ENCODE measurements around the gene NEDD4.
A peak's percentile ranks its signal among the peaks of the same experiment; 100 is the strongest.

Gene NEDD4

GRCh38 chr15:55816017-55816416 is 177.4 kb downstream of the NEDD4 start:
- no peak overlapping the region for H2AFZ ChIP-seq (ENCODE audit: insufficient read depth, low read length, poor library complexity)
- H3K4ac ChIP-seq (ENCODE audit: low read depth, low read length) = no peak overlapping the region
- no peak overlapping the region for H3K4me2 ChIP-seq (ENCODE audit: low read length)
- H4K91ac ChIP-seq (ENCODE audit: low read depth, low read length) = no peak overlapping the region
- no peak overlapping the region for H3K9ac ChIP-seq (ENCODE audit: low read length)
- no peak overlapping the region for H2BK12ac ChIP-seq (ENCODE audit: low read length)
- no peaks in the 10 kb centered on the region for H3K79me1 ChIP-seq (ENCODE audit: low read length)
- H3K4me3 ChIP-seq (ENCODE audit: low read depth, low read length) = no peak overlapping the region
- no peak overlapping the region for H2BK5ac ChIP-seq (ENCODE audit: low read depth, low read length, poor library complexity)
- no peak overlapping the region for H3K27ac ChIP-seq (ENCODE audit: low read depth, low read length)
- no peak overlapping the region for H4K12ac ChIP-seq (ENCODE audit: low read depth, low read length)
- H3K9me3 ChIP-seq (ENCODE audit: insufficient read depth, low read depth, low read length) = no peaks in the 10 kb centered on the region
- no peak overlapping the region for H2BK120ac ChIP-seq (ENCODE audit: insufficient read depth, low read length, poor library complexity)
- H3K79me2 ChIP-seq (ENCODE audit: control insufficient read depth, insufficient read depth, low read length, poor library complexity) = no peaks in the 10 kb centered on the region
- DNase-seq = no peak
- no peak overlapping the region for H3K23ac ChIP-seq (ENCODE audit: low read length)
- H3K18ac ChIP-seq (ENCODE audit: low read length) = no peak overlapping the region
- H3K36me3 ChIP-seq (ENCODE audit: control insufficient read depth in 1 of 2, insufficient read depth in 2 of 2, low read length in 2 of 2) = no peaks in the 10 kb centered on the region
- H3K4me1 ChIP-seq (ENCODE audit: control insufficient read depth in 1 of 2, insufficient read depth in 2 of 2, low read length in 2 of 2) = no peaks in the 10 kb centered on the region
- no peak overlapping the region for H4K8ac ChIP-seq (ENCODE audit: low read depth, low read length)
- H3K27me3 ChIP-seq (ENCODE audit: insufficient read depth, low read length) = no peaks in the 10 kb centered on the region
- H3K14ac ChIP-seq (ENCODE audit: low read length) = no peak overlapping the region
- no peak overlapping the region for H2AK5ac ChIP-seq (ENCODE audit: low read length)

- no peaks in the 10 kb centered on the region for H3K36me3 ChIP-seq (ENCODE audit: control insufficient read depth in 1 of 2, insufficient read depth in 2 of 2, low read length in 2 of 2)
- H2BK120ac ChIP-seq (ENCODE audit: insufficient read depth, low read length, poor library complexity) = no peak overlapping the region
- no peak overlapping the region for H4K8ac ChIP-seq (ENCODE audit: low read depth, low read length)
- DNase-seq = no peak
- H3K23ac ChIP-seq (ENCODE audit: low read length) = no peak overlapping the region
- H4K12ac ChIP-seq (ENCODE audit: low read depth, low read length) = no peak overlapping the region
- H3K9me3 ChIP-seq (ENCODE audit: insufficient read depth, low read depth, low read length) = no peaks in the 10 kb centered on the region
- no peak overlapping the region for H3K9ac ChIP-seq (ENCODE audit: low read length)
- peak overlapping the region; percentile 1 for H3K4me3 ChIP-seq (ENCODE audit: low read depth, low read length)
- H3K4ac ChIP-seq (ENCODE audit: low read depth, low read length) = no peak overlapping the region
- no peak overlapping the region for H3K14ac ChIP-seq (ENCODE audit: low read length)
- H3K27ac ChIP-seq (ENCODE audit: low read depth, low read length) = no peak overlapping the region
- H3K4me2 ChIP-seq (ENCODE audit: low read length) = no peak overlapping the region
- H3K79me2 ChIP-seq (ENCODE audit: control insufficient read depth, insufficient read depth, low read length, poor library complexity) = no peaks in the 10 kb centered on the region
- H3K18ac ChIP-seq (ENCODE audit: low read length) = no peak overlapping the region
- no peak overlapping the region for H4K91ac ChIP-seq (ENCODE audit: low read depth, low read length)
- H2AFZ ChIP-seq (ENCODE audit: insufficient read depth, low read length, poor library complexity) = no peak overlapping the region
- H2BK5ac ChIP-seq (ENCODE audit: low read depth, low read length, poor library complexity) = no peak overlapping the region
- H2BK12ac ChIP-seq (ENCODE audit: low read length) = no peak overlapping the region
- H2AK5ac ChIP-seq (ENCODE audit: low read length) = no peak overlapping the region
- peaks cover 9 to 11% of the 10 kb centered on the region in 2 experiments for H3K4me1 ChIP-seq (ENCODE audit: control insufficient read depth in 1 of 2, insufficient read depth in 2 of 2, low read length in 2 of 2)
- H3K79me1 ChIP-seq (ENCODE audit: low read length) = peaks cover 8% of the 10 kb centered on the region
- no CpG with 5 or more reads among the region's 5 CpGs for WGBS (ENCODE audit: extremely low coverage, insufficient coverage, insufficient read length)
- H3K27me3 ChIP-seq (ENCODE audit: insufficient read depth, low read length) = no peaks in the 10 kb centered on the region
Measured at GRCh38 chr15:55802600-55803376, 190.6 kb downstream of the NEDD4 start.

- DNase-seq = no peak
- H3K79me2 ChIP-seq (ENCODE audit: control insufficient read depth, insufficient read depth, low read length, poor library complexity) = no peaks in the 10 kb centered on the region
- peak overlapping the region; percentile 48 for H3K27ac ChIP-seq (ENCODE audit: low read depth, low read length)
- no peak overlapping the region for H2BK120ac ChIP-seq (ENCODE audit: insufficient read depth, low read length, poor library complexity)
- no peak overlapping the region for H2AK5ac ChIP-seq (ENCODE audit: low read length)
- H3K4me3 ChIP-seq (ENCODE audit: low read depth, low read length) = no peak overlapping the region
- H3K18ac ChIP-seq (ENCODE audit: low read length) = no peak overlapping the region
- no CpG with 5 or more reads among the region's 2 CpGs for WGBS (ENCODE audit: extremely low coverage, insufficient coverage, insufficient read length)
- H3K14ac ChIP-seq (ENCODE audit: low read length) = no peak overlapping the region
- no peak overlapping the region for H3K4ac ChIP-seq (ENCODE audit: low read depth, low read length)
- H3K27me3 ChIP-seq (ENCODE audit: insufficient read depth, low read length) = no peaks in the 10 kb centered on the region
- H4K91ac ChIP-seq (ENCODE audit: low read depth, low read length) = peak overlapping the region; percentile 32
- H3K9me3 ChIP-seq (ENCODE audit: insufficient read depth, low read depth, low read length) = no peaks in the 10 kb centered on the region
- H3K36me3 ChIP-seq (ENCODE audit: control insufficient read depth in 1 of 2, insufficient read depth in 2 of 2, low read length in 2 of 2) = no peaks in the 10 kb centered on the region
- peaks cover 8% of the 10 kb centered on the region for H3K79me1 ChIP-seq (ENCODE audit: low read length)
- H3K4me2 ChIP-seq (ENCODE audit: low read length) = no peak overlapping the region
- H3K4me1 ChIP-seq (ENCODE audit: control insufficient read depth in 1 of 2, insufficient read depth in 2 of 2, low read length in 2 of 2) = peaks cover 9 to 11% of the 10 kb centered on the region in 2 experiments
- H2BK12ac ChIP-seq (ENCODE audit: low read length) = peak overlapping the region; percentile 54
- no peak overlapping the region for H3K9ac ChIP-seq (ENCODE audit: low read length)
- no peak overlapping the region for H2AFZ ChIP-seq (ENCODE audit: insufficient read depth, low read length, poor library complexity)
- peak overlapping the region; percentile 43 for H4K8ac ChIP-seq (ENCODE audit: low read depth, low read length)
- H3K23ac ChIP-seq (ENCODE audit: low read length) = no peak overlapping the region
- H4K12ac ChIP-seq (ENCODE audit: low read depth, low read length) = no peak overlapping the region
- no peak overlapping the region for H2BK5ac ChIP-seq (ENCODE audit: low read depth, low read length, poor library complexity)
Measured at GRCh38 chr15:55800216-55800615, 193.2 kb downstream of the NEDD4 start.

- H2BK12ac ChIP-seq (ENCODE audit: low read length) = peak overlapping the region; percentile 10
- H2BK5ac ChIP-seq (ENCODE audit: low read depth, low read length, poor library complexity) = peak overlapping the region; percentile 68
- H3K36me3 ChIP-seq (ENCODE audit: control insufficient read depth in 1 of 2, insufficient read depth in 2 of 2, low read length in 2 of 2) = no peaks in the 10 kb centered on the region
- peak overlapping the region; percentile 22 for H3K18ac ChIP-seq (ENCODE audit: low read length)
- peaks cover 8% of the 10 kb centered on the region for H3K79me1 ChIP-seq (ENCODE audit: low read length)
- peak; percentile 29 to 72 for DNase-seq
- no peak overlapping the region for H3K9ac ChIP-seq (ENCODE audit: low read length)
- H3K4me3 ChIP-seq (ENCODE audit: low read depth, low read length) = no peak overlapping the region
- no peak overlapping the region for H4K12ac ChIP-seq (ENCODE audit: low read depth, low read length)
- no peak overlapping the region for H3K14ac ChIP-seq (ENCODE audit: low read length)
- no peak overlapping the region for H2AK5ac ChIP-seq (ENCODE audit: low read length)
- no peak overlapping the region for H3K23ac ChIP-seq (ENCODE audit: low read length)
- H3K79me2 ChIP-seq (ENCODE audit: control insufficient read depth, insufficient read depth, low read length, poor library complexity) = no peaks in the 10 kb centered on the region
- no peak overlapping the region for H4K8ac ChIP-seq (ENCODE audit: low read depth, low read length)
- H3K27me3 ChIP-seq (ENCODE audit: insufficient read depth, low read length) = no peaks in the 10 kb centered on the region
- WGBS (ENCODE audit: extremely low coverage, insufficient coverage, insufficient read length) = no CpG with 5 or more reads among the region's 10 CpGs
- peak overlapping the region; percentile 77 for H2BK120ac ChIP-seq (ENCODE audit: insufficient read depth, low read length, poor library complexity)
- H3K4me1 ChIP-seq (ENCODE audit: control insufficient read depth in 1 of 2, insufficient read depth in 2 of 2, low read length in 2 of 2) = peaks cover 9 to 11% of the 10 kb centered on the region in 2 experiments
- H2AFZ ChIP-seq (ENCODE audit: insufficient read depth, low read length, poor library complexity) = peak overlapping the region; percentile 47
- peak overlapping the region; percentile 63 for H4K91ac ChIP-seq (ENCODE audit: low read depth, low read length)
- H3K4ac ChIP-seq (ENCODE audit: low read depth, low read length) = no peak overlapping the region
- H3K27ac ChIP-seq (ENCODE audit: low read depth, low read length) = peak overlapping the region; percentile 48
- no peak overlapping the region for H3K4me2 ChIP-seq (ENCODE audit: low read length)
- no peaks in the 10 kb centered on the region for H3K9me3 ChIP-seq (ENCODE audit: insufficient read depth, low read depth, low read length)
Measured at GRCh38 chr15:55799291-55800212, 193.9 kb downstream of the NEDD4 start.
